ENCODE results near the gene NUDCD3. TPM values are rescaled to one million over a fixed set of nuclear protein-coding genes. Genes with fewer than 3 reads are reported as not detected.

Gene NUDCD3
- total and polyA plus RNA-seq, 2 of the 8 experiments (the other 6 are each of a cell fraction or from before 2014, with no cell fraction given), result 35.2 to 93.7 TPM

- TF ChIP-seq CHD7 (IDR thresholded peaks at IDR 0.05; ENCODE audit: insufficient replicate concordance, low read length) (no peak), SIX5 (IDR thresholded peaks at IDR 0.05; ENCODE audit: low read depth, low read length) (no peak), NRF1 (IDR thresholded peaks at IDR 0.05; ENCODE audit: low read depth, low read length) (no peak), EP300 (IDR thresholded peaks at IDR 0.05; ENCODE audit: borderline replicate concordance in 1 of 2, low read depth in 2 of 2, low read length in 2 of 2) (no peak), MAFK (IDR thresholded peaks at IDR 0.05; ENCODE audit: low read depth, low read length) (no peak), TAF7 (optimal IDR thresholded peaks at IDR 0.05; ENCODE audit: borderline replicate concordance, low read depth, low read length) (no peak), GABPA (IDR thresholded peaks at IDR 0.05; ENCODE audit: borderline replicate concordance, insufficient read depth, low read length) (no peak)
Observed at GRCh38 chr7:44441079-44441478, 49.4 kb downstream of the NUDCD3 start (continued).

Data from H1 (cell line).